Neutrophil (primary cell): ENCODE data around the gene ANP32A.
A peak's percentile ranks its signal among the peaks of the same experiment; 100 is the strongest.

Experiments
- H3K27ac ChIP-seq: fragments of 200-600 bp; sonication (generic); 2 replicates; pipeline ENCODE4 v1.5.1; 2016; ENCODE audit warnings: mild to moderate bottlenecking, moderate library complexity
- H3K27me3 ChIP-seq: fragments of 200-600 bp; sonication (generic); 2 replicates; pipeline ENCODE4 v1.6.0; 2016; ENCODE audit warnings: mild to moderate bottlenecking
- H3K36me3 ChIP-seq: fragments of 200-600 bp; sonication (generic); 2 replicates; pipeline ENCODE4 v1.5.1; 2017
- H3K4me1 ChIP-seq, 2 experiments: fragments of 200-600 bp in 1 of 2; sonication (generic) in 1 of 2; 1 replicate in 1 of 2; 2 replicates in 1 of 2; pipeline versions ENCODE4 v1.5.1 to v1.6.1; 2013 to 2016; ENCODE audit warnings: low read depth in 1 of 2, low read length in 1 of 2, mild to moderate bottlenecking in 1 of 2, moderate library complexity in 1 of 2; ENCODE audit not compliant: control insufficient read depth in 1 of 2, insufficient read depth in 1 of 2
- H3K4me3 ChIP-seq, 2 experiments: fragments of 200-600 bp in 1 of 2; sonication (generic) in 1 of 2; 1 replicate in 1 of 2; 2 replicates in 1 of 2; pipeline ENCODE4 v1.5.1; 2013 to 2016; ENCODE audit warnings: low read depth in 1 of 2, low read length in 1 of 2, mild to moderate bottlenecking in 1 of 2, moderate library complexity in 1 of 2
- H3K9me3 ChIP-seq: fragments of 200-600 bp; sonication (generic); 2 replicates; pipeline ENCODE4 v1.5.1; 2016
- CTCF ChIP-seq: fragments of 200-600 bp; sonication (generic); IDR thresholded peaks from 2 replicates; pipeline ENCODE4 v1.5.1; 2016; ENCODE audit warnings: antibody characterized with exemption

The ANP32A gene

GRCh38 chr15:68749793-68750192, 70.9 kb downstream of the ANP32A start:
- Histone ChIP-seq H3K9me3 (no peaks in the 10 kb centered on the region), H3K4me1 (peaks cover 8 to 24% of the 10 kb centered on the region in 2 experiments), H3K27me3 (no peaks in the 10 kb centered on the region), H3K27ac (no peak overlapping the region), H3K36me3 (no peaks in the 10 kb centered on the region), H3K4me3 (no peak overlapping the region)
- no peak for TF ChIP-seq CTCF

- H3K36me3 ChIP-seq = no peaks in the 10 kb centered on the region
- no peak overlapping the region for H3K4me3 ChIP-seq
- TF ChIP-seq CTCF = no peak
- no peaks in the 10 kb centered on the region for H3K9me3 ChIP-seq
- no peaks in the 10 kb centered on the region for H3K27me3 ChIP-seq
- peak overlapping the region; percentile 55 for H3K27ac ChIP-seq
- peaks cover 5 to 20% of the 10 kb centered on the region in 2 experiments for H3K4me1 ChIP-seq
Measured at GRCh38 chr15:68749365-68749764, 71.3 kb downstream of the ANP32A start.

- no peaks in the 10 kb centered on the region for H3K27me3 ChIP-seq
- peaks cover 5 to 11% of the 10 kb centered on the region in 2 experiments for H3K4me1 ChIP-seq
- H3K9me3 ChIP-seq = no peaks in the 10 kb centered on the region
- H3K4me3 ChIP-seq = no peak overlapping the region
- no peak overlapping the region for H3K27ac ChIP-seq
- no peaks in the 10 kb centered on the region for H3K36me3 ChIP-seq
- no peak for TF ChIP-seq CTCF
Measured at GRCh38 chr15:68743256-68743655, 77.4 kb downstream of the ANP32A start.

GRCh38 chr15:68739390-68740080, 81.2 kb downstream of the ANP32A start:
- peaks cover 20 to 23% of the 10 kb centered on the region in 2 experiments for H3K4me1 ChIP-seq
- H3K4me3 ChIP-seq = no peak overlapping the region
- no peak overlapping the region for H3K27ac ChIP-seq
- no peak for TF ChIP-seq CTCF
- H3K36me3 ChIP-seq = no peaks in the 10 kb centered on the region
- no peaks in the 10 kb centered on the region for H3K9me3 ChIP-seq
- H3K27me3 ChIP-seq = no peaks in the 10 kb centered on the region

GRCh38 chr15:68735610-68736009, 85.1 kb downstream of the ANP32A start:
- no peak for TF ChIP-seq CTCF
- Histone ChIP-seq H3K4me3 (no peak overlapping the region), H3K27me3 (no peaks in the 10 kb centered on the region), H3K27ac (peak overlapping the region; percentile 26), H3K36me3 (no peaks in the 10 kb centered on the region), H3K9me3 (no peaks in the 10 kb centered on the region), H3K4me1 (peaks cover 20 to 25% of the 10 kb centered on the region in 2 experiments)
